ENCODE measurements around the gene CETP. TPM values are rescaled to one million over a fixed set of nuclear protein-coding genes. Genes with fewer than 3 reads are reported as not detected.
A peak's percentile ranks its signal among the peaks of the same experiment; 100 is the strongest.

CETP gene
- total and polyA plus RNA-seq, 12 donors = 0.15 to 2.1 (median 0.31) TPM; not detected in 3

DNA sequence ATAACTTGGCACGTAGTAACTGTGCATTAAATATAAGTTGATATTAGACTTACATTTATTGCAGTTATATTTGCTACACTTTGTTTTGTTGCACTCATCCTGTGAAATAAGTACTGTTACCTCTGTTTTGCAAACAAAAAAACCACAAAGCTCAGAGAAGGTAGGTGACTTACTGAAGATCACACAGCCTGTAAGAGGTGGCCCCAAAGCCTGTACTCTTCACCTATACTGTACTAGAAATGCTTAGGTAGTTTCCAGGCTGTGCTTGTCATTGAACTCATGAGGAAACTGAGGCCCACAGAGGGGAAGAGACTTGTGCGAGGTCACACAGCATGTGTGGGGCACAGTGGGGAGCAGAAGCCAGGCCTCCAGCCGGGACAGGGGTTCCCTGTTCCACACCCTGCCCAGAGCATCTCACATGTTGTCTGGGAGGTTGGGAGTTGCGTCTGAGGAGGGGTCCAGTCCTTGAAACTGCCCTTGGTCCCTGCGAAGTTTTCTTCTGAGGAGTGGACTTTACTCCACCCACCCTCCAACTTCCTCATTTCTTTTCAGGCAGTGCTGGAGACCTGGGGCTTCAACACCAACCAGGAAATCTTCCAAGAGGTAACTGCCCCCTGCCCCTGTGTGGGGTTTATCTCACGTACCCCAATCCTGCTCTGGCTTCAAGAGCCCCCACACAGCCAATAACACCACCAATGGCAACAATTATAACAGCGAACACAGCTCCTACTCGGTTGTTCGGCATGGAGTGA lies 13.0 kb downstream of the CETP start:
- H3K4me3 ChIP-seq = no peak overlapping the region
- intact Hi-C loops (cut with DNase I) = loop anchor here in 3 of 10 donors (2.0 to 10.0 kb wide), 4 partner anchors 48 to 70 kb away; no protein-coding TSS in a partner anchor
- no peaks in the 10 kb centered on the region for H3K9me3 ChIP-seq
- H3K4me1 ChIP-seq = peaks cover 0 to 41% (median 0%) of the 10 kb centered on the region in 9 donors
- TF ChIP-seq, protein P1, sequence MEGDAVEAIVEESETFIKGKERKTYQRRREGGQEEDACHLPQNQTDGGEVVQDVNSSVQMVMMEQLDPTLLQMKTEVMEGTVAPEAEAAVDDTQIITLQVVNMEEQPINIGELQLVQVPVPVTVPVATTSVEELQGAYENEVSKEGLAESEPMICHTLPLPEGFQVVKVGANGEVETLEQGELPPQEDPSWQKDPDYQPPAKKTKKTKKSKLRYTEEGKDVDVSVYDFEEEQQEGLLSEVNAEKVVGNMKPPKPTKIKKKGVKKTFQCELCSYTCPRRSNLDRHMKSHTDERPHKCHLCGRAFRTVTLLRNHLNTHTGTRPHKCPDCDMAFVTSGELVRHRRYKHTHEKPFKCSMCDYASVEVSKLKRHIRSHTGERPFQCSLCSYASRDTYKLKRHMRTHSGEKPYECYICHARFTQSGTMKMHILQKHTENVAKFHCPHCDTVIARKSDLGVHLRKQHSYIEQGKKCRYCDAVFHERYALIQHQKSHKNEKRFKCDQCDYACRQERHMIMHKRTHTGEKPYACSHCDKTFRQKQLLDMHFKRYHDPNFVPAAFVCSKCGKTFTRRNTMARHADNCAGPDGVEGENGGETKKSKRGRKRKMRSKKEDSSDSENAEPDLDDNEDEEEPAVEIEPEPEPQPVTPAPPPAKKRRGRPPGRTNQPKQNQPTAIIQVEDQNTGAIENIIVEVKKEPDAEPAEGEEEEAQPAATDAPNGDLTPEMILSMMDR (IDR thresholded peaks at IDR 0.05) = no peak
- no peaks in the 10 kb centered on the region for H3K36me3 ChIP-seq
- no peak for ATAC-seq
- H3K27me3 ChIP-seq = no peaks in the 10 kb centered on the region
- WGBS, 2 donors = 83 to 89% methylated on average over 9 of the region's 9 CpGs
- DNase-seq = no peak
- no peak overlapping the region for H3K27ac ChIP-seq

DNA sequence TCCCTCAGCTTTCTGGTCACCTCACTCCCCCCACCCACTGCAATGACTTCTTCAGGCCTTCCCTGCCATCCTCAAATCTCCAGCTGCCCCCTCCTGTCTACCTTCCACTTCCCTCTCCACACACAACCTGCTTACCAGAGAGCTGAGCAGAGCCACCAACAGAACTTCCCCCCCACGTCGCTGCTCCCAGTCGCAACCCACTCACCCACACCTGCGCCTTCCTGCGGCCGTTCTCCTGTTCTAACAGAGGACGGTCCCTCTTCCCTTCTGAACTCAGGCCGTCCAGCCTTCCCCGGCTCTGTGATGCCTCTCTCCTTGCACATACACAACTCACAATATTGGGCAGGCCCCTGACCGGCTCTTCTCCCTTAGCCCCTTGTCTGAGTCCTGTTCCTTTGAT lies 14.0 kb downstream of the CETP start:
- ATAC-seq (no peak), DNase-seq (no peak)
- no peak overlapping the region for H3K4me3 ChIP-seq
- H3K9me3 ChIP-seq = no peaks in the 10 kb centered on the region
- 94% methylated on average over 10 of the region's 10 CpGs for WGBS, 2 donors
- TF ChIP-seq, protein P1 (IDR thresholded peaks at IDR 0.05) = no peak
- intact Hi-C loops (cut with DNase I) = loop anchor here in 3 of 10 donors (2.0 to 10.0 kb wide), 4 partner anchors 47 to 69 kb away; no protein-coding TSS in a partner anchor
- peaks cover 0 to 50% (median 0%) of the 10 kb centered on the region in 9 donors for H3K4me1 ChIP-seq
- no peaks in the 10 kb centered on the region for H3K36me3 ChIP-seq
- no peak overlapping the region for H3K27ac ChIP-seq
- H3K27me3 ChIP-seq = no peaks in the 10 kb centered on the region

DNA sequence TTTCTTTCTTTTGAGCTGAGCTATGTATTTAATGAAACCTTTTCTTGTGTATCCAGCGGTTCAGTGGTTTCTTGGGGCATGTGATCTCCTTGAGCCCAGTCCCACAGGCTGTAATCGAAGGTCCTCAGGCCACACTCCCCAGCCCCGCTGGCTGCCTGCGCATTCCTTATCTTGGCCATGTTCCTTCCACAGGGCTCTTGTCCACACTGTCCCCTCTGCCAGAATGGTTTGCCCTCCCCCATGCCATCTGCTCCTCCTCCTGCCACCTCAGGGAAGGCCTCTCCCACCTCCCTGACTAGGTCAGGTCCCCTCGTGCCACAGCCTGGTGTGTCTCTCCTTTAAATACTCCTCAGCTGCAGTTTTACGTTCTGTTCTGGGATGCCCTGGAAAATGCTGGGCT lies 15.5 kb downstream of the CETP start:
- no peaks in the 10 kb centered on the region for H3K9me3 ChIP-seq
- no peak overlapping the region for H3K27ac ChIP-seq
- intact Hi-C loops (cut with DNase I) = loop anchor here in 2 of 10 donors (5.0 to 10.0 kb wide), 3 partner anchors 45 to 68 kb away; no protein-coding TSS in a partner anchor
- H3K4me3 ChIP-seq = no peak overlapping the region
- WGBS, 2 donors = 82 to 93% methylated on average over 6 of the region's 6 CpGs
- H3K36me3 ChIP-seq = peaks cover 0 to 8% (median 0%) of the 10 kb centered on the region in 9 donors
- ATAC-seq = no peak
- no peaks in the 10 kb centered on the region for H3K27me3 ChIP-seq
- no peak for DNase-seq
- peaks cover 0 to 54% (median 0%) of the 10 kb centered on the region in 9 donors for H3K4me1 ChIP-seq
- TF ChIP-seq, protein P1 (IDR thresholded peaks at IDR 0.05) = no peak

DNA sequence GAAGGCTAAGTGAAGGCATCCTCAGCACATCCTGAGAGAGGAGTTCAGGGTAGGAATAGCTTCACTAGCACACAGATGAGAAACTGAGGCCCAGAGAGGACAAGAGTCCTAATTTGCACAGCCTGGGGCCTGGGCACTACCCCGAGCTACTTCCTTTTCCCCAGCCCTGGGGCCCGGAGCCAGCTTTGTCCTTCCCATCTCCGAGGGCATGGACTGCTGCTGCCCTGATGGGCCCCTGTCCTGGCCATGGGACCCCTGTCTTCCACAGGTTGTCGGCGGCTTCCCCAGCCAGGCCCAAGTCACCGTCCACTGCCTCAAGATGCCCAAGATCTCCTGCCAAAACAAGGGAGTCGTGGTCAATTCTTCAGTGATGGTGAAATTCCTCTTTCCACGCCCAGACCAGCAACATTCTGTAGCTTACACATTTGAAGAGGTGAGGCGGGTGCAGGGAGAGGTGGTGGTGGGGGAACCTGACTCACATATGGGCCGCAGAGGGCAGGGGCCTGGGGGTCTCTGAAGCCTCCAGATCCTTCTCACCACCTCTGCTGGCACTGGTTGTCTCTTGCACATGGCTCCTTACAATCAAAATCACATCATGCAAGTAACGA lies 16.2 kb downstream of the CETP start:
- DNase-seq (no peak), ATAC-seq (peak in 1 of 8 donors; percentile 9)
- no peaks in the 10 kb centered on the region for H3K27me3 ChIP-seq
- H3K4me3 ChIP-seq = no peak overlapping the region
- no peaks in the 10 kb centered on the region for H3K9me3 ChIP-seq
- intact Hi-C loops (cut with DNase I) = loop anchor here in 2 of 10 donors (5.0 to 10.0 kb wide), 3 partner anchors 44 to 67 kb away; no protein-coding TSS in a partner anchor
- no peak overlapping the region for H3K27ac ChIP-seq
- 91 to 95% methylated on average over 11 of the region's 11 CpGs for WGBS, 2 donors
- H3K36me3 ChIP-seq = peaks cover 0 to 9% (median 0%) of the 10 kb centered on the region in 9 donors
- H3K4me1 ChIP-seq = peaks cover 0 to 49% (median 0%) of the 10 kb centered on the region in 9 donors
- TF ChIP-seq, protein P1 (IDR thresholded peaks at IDR 0.05) = no peak
